Measurements from ENCODE around the gene APOBEC3C.
"Not testable (repeated sequence)": the region's sequence is repeated elsewhere in the genome, so short reads cannot be mapped to it uniquely, and the experiment has no call there.

Gene APOBEC3C

DNA sequence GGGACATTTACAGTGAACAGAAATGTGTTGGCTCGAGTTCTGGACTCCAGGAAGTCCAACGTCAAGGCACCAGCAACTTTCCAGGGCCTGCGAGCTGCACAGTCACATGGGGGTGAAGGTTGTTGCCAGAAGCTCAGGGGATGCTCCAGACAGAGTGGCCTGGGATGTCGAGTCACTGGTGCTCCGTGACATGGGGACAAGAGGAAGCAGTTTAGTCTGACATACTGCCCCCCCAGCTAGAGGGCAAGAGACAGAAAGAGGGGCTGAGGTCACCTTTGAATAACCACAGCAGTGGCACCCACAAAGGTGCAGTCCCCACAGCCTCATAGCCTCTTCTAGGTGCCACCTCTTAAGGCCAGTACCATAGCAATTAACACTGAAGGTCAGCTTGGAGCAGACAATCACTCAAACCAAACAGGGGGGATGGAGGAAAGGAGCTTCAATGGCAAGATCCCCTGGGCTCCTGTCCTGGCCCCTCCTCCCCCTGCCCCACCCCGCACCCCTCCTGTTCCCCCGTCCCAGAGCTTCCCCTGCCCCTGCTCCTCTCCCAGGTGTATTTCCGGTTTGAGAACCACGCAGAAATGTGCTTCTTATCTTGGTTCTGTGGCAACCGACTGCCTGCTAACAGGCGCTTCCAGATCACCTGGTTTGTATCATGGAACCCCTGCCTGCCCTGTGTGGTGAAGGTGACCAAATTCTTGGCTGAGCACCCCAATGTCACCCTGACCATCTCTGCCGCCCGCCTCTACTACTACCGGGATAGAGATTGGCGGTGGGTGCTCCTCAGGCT is 10.7 kb downstream of the APOBEC3C start:
- DNase-seq = no peak

DNA sequence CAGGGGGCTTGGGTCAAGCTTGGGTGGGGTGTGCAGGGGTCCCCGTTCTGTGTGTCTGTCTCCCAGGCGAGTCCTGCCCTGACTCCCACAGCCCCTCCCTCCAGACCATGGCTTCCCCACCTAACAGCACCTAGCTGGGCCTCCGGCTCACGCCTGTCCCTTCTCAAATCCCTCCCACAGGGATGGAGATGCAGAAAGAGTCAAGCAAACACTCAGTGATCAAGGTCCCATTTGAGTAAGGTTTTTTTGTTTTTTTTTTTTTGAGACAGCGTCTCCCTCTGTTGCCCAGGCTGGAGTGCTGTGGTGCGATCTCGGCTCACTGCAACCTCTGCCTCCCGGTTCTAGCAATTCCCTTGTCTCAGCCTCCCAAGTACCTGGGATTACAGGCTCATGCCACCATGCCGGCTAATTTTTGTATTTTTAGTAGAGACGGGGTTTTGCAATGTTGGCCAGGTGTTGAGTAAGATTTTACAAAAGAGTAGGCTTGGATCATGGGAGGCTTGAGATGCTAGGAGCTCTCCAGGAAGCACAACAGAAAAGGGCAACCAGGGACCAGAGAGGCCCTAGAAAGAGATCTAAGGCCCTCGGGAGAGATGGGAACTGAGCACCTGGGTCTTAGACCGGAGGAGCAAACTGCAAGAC is 12.6 kb downstream of the APOBEC3C start:
- no peak for DNase-seq

DNA sequence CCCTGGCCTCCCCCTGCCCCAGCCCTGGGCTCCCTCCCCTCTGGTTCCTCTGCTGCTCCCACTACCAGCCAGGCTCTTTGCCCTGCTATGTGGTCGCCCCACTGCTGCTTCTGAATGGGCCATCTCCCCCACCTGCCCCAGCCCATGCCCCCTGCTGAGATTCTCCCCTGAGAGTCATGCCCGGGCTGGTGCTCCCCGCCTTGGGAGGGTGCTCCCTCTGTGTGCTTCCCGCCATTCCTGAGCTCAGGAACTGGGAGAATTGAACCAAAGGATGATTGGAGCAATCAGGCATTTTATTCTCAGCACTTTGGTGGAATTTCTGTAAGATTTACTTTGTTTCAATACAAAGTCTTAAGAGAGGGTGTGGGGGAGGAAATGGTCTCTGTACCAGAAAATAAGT is 13.7 kb downstream of the APOBEC3C start:
- no peak for DNase-seq

DNA sequence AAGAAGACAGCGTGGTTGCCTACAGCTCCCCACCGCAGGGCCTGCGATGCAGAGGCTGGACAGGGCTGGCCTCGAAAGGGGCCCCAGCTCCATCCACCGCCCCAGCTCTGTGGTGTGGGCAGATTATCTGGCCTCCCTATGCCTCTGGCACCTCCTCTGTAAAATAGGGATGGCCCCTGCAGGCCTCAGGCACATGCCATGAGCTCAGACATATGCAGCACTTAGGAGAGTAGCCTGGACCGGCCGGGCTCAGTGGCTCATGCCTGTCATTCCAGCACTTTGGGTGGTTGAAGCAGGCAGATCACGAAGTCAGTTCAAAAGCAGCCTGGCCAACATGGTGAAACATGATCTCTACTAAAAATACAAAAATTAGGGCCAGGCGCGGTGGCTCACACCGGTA is 14.2 kb downstream of the APOBEC3C start:
- no peak for DNase-seq

DNA sequence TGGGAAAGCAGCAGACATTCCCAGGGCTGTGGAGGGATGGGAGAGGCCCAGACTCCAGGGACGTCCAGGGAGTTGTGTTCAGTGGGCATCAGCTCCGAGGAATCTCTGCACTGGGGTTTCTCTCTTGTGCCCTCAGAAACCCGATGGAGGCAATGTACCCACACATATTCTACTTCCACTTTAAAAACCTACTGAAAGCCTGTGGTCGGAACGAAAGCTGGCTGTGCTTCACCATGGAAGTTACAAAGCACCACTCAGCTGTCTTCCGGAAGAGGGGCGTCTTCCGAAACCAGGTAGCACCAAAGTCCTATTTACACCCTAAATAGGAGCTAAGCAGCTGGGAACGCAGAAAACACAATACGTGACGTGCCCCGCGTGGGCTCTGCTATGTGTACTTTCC is 15.2 kb downstream of the APOBEC3C start:
- DNase-seq = no peak

DNA sequence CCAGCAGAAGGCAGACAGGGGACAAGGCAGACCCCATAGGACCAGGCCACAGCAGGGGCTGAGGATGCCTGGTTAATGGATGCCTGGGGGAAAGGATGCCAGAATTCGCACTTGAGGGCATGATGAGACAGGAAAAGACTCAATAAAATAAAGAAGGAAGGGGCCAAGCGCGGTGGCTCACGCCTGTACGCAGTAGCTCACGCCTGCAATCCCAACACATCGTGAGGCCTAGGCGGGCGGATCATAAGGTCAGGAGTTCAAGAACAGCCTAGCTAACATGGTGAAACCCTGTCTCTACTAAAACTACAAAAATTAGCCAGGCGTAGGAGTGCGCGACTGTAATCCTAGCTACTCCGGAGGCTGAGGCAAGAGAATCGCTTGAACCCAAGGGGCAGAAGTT is 16.6 kb downstream of the APOBEC3C start:
- no peak for DNase-seq

DNA sequence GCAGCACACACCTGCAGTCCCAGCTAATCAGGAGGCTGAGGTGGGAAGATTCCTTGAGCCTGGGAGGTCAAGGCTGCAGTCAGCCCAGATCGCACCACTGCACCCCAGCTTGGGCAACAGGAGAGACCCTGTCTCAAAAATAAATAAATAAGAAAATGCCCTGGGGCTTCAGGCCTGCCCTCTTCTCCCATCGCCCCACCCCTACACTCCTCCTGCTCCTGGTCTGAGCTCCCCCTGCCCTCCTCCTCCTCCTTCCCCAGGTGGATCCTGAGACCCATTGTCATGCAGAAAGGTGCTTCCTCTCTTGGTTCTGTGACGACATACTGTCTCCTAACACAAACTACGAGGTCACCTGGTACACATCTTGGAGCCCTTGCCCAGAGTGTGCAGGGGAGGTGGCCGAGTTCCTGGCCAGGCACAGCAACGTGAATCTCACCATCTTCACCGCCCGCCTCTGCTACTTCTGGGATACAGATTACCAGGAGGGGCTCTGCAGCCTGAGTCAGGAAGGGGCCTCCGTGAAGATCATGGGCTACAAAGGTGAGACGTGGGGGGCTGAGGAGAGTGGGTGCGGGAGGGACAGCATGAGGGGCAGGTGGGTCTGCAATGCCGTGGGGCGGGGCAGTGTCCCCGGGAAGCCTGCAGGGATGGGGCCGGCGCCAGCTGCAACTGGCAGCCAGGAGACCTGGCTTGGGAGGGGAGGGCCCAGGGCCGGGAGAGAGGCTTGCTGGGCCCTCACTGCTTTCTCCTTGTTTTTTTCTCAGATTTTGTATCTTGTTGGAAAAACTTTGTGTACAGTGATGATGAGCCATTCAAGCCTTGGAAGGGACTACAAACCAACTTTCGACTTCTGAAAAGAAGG is 17.6 kb downstream of the APOBEC3C start:
- DNase-seq = not testable (repeated sequence)

DNA sequence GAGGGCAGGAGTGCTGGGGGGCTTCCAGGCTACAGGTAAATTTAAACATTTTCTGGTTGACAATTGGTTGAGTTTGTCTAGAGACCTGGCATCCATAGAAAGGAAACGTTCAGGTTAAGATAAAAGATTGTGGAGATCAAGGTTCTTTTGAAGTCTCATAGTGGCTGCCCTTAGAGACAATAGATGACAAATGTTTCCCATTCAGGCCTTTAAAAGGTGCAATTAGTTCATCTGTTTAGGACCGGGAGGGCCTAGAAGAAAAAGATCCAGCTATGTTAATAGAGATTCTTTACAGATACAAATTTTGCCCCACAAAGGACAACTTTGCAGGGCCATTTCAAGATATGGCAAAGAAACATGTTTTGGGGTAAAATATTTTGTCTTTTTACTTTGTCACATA is 23.0 kb downstream of the APOBEC3C start:
- DNase-seq = not testable (repeated sequence)

DNA sequence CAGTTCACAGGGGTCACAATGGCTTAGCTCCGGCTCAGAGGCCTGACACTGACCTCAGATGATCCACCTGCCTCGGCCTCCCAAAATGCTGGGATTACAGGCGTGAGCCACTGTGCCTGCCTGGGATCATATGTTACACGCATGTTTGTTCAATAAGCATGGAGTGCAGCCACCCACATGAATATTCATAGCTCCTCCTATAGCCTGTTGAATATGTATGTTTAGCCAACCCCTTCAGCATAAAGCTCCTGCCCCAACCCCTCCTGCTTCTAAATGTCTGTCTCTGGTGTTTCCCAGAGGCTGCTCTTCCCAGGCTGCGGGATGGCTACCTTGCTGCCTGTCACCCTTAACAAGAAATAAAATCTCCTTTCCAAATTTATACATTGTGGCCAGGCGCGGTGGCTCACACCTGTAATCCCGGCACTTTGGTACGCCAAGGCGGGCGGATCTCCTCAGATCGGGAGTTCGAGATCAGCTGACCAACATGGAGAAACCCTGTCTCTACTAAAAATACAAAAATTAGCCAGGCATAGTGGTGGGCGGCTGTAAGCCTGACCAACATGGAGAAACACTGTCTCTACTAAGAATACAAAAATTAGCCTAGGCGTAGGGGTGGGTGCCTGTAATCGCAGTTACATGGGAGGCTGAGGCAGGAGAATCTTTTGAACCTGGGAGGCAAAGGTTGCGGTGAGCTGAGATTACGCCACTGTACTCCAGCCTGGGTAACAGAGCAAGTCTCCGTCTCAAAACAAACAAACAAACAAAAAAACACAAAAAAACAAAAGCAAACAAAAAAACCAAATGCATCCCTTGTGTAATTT is 25.5 kb downstream of the APOBEC3C start:
- DNase-seq = no peak

DNA sequence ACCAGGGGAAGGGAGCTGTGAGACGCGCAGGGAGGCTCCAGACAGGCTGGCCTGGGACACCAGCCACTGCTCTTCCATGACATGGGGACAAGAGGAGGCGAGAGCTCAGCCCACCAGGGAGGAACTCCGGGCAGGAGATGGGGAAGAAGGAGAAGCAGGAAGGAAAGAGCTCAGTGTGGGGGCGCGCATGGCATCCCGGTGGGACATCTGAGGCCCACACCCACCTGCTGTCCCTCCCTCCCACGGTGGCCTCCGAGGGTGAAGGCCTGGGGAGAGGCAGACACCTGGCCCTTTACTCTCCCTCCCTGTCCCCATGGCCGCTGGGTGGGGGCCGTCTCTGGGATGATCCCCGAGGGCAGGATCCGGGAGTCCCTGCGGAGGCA is 26.1 kb downstream of the APOBEC3C start:
- not testable (repeated sequence) for DNase-seq

DNA sequence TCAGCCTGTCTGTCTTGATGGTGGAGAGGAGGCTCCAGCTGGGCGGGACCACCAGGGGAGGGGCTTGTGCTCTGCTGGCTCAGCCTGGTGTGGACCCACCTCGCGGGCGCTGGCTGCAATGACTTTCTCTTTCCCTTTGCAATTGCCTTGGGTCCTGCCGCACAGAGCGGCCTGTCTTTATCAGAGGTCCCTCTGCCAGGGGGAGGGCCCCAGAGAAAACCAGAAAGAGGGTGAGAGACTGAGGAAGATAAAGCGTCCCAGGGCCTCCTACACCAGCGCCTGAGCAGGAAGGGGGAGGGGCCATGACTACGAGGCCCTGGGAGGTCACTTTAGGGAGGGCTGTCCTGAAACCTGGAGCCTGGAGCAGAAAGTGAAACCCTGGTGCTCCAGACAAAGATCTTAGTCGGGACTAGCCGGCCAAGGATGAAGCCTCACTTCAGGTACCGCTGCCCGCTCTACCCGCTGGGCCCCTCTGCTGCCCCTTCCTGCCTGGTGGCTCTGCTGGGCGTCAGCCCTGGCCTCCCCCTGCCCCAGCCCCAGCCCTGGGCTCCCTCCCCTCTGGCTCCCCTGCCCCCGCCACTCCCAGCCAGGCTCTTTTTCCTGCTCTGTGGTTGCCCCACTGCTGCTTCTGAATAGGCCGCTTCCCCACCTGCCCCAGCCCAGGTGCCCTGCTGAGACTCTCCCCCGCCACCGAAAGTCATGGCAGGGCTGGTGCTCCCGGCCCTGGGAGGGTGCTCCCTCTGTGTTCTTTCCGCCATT is 26.7 kb downstream of the APOBEC3C start, which contains the start of gene APOBEC3F:
APOBEC3F (plus strand) TSS at position 327 of the 759 bp plus-strand sequence; CDS start at position 424, 97 bp downstream.
- peak; percentile 23 for DNase-seq

DNA sequence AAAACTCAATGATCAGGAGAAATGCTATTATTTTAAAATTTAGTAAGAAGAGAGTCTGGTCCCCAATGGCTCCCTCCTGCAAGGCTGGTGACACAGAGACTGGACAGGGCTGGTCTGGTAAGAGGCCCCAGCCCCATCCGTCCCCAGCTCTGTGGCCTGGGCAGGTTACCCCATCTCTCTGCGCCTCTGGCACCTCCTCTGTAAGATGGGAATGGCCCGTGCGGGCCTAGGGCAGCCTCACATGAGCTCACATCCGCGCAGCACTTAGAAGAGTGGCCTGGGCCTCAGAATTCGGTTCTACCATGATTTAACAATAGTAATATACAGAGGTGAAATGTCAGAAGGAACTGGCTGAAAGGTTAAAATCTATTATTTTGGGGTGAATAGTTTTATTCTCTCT is 27.9 kb downstream of the APOBEC3C start:
- DNase-seq = no peak

DNA sequence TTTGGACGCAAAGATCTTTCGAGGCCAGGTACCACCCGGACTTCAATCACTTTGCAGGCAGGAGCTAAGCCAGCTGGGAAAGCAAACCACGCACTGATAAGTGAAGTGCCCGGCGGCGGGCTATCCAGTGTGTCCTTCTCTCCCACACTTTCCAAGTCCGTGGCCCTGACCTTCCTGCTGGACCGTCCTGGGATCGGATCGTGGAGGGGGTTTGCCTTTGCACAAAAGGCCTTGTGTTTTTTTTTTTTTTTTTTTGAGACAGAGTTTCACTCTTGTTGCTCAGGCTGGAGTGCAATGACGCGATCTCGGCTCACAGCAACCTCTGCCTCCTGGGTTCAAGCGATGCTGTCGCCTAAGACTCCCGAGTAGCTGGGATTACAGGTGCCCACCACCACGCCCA is 29.0 kb downstream of the APOBEC3C start:
- not testable (repeated sequence) for DNase-seq

DNA sequence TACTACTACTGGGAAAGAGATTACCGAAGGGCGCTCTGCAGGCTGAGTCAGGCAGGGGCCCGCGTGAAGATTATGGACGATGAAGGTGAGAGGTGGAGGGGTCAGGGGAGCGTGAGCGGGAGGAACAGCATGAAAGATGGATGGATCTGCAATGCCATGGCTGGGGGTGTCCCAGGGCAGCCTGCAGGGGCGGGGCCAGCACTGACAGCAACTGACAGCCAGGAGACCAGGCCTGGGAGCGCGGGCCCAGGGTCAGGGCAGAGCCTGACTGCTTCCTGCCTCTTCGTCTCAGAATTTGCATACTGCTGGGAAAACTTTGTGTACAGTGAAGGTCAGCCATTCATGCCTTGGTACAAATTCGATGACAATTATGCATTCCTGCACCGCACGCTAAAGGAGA is 31.1 kb downstream of the APOBEC3C start:
- not testable (repeated sequence) for DNase-seq

DNA sequence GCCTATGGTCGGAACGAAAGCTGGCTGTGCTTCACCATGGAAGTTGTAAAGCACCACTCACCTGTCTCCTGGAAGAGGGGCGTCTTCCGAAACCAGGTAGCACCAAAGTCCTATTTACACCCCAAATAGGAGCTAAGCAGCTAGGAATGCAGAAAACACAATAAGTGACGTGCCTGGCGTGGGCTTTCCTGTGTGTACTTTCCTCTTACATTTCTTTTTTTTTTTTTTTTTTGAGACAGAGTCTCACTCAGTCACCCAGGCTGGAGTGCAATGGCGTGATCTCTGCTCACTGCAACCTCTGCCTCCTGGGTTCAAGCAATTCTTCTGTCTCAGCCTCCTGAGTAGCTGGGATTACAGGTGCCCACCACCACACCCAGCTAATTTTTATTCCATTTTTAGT is 35.4 kb downstream of the APOBEC3C start:
- DNase-seq = not testable (repeated sequence)

DNA sequence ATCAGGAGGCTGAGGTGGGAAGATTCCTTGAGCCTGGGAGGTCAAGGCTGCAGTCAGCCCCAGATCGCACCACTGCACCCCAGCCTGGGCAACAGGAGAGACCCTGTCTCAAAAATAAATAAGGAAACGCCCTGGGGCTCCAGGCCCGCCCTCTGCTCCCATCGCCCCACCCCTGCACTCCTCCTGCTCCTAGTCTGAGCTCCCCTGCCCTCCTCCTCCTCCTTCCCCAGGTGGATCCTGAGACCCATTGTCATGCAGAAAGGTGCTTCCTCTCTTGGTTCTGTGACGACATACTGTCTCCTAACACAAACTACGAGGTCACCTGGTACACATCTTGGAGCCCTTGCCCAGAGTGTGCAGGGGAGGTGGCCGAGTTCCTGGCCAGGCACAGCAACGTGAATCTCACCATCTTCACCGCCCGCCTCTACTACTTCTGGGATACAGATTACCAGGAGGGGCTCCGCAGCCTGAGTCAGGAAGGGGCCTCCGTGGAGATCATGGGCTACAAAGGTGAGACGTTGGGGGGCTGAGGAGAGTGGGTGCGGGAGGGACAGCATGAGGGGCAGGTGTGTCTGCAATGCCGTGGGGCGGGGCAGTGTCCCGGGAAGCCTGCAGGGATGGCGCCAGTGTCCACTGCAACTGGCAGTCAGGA is 37.9 kb downstream of the APOBEC3C start:
- not testable (repeated sequence) for DNase-seq

DNA sequence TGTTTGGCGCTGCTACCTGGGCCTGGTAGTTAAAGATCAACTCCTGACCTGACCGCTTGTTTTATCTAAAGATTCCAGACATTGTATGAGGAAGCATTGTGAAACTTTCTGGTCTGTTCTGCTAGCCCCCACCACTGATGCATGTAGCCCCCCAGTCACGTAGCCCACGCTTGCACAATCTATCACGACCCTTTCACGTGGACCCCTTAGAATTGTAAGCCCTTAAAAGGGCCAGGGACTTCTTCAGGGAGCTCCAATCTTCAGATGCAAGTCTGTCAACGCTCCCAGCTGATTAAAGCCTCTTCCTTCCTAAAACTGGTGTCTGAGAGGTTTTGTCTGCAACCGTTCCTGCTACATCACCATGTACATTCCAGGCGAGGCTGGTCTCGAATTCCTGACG is 41.6 kb downstream of the APOBEC3C start:
- no peak for DNase-seq

DNA sequence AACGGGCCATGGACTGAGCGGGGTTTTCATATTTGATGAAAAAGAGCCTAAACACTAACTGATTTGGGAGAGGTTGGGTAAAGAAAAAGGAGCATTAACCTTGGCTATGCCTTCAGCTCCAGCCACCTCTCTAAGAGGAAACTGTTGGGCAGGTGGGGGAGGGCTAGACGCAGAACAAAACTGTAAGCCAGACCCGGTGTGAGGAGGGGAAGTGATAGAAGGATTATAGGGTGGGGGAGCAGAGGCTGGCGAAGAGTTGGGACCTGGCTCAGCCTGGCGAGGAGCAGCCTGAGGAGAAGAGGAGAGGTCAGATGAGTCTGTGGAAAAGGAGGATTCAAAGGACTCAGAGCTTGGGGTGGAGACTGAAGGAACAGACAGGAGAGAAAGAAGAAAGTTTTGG is 47.2 kb downstream of the APOBEC3C start:
- DNase-seq = not testable (repeated sequence)

DNA sequence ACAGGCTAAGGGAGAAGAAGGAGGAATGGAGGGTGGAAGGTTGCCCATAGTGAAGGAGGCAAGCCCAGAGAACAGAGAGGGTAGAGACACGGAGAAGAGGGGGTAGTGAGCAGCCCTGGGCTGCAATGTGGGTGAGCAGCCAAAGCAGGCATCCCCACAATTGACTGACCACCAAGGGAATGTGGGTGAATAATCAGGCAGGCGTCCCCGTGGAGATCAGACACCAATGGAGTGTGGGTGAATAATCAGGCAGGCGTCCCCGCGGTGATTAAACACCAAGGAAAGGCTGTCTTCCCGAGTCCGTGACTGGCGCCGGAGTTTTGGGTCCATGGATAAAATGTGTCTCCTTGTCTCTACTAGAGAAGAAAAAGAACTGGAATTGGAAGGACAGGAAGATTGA is 47.9 kb downstream of the APOBEC3C start:
- not testable (repeated sequence) for DNase-seq

DNA sequence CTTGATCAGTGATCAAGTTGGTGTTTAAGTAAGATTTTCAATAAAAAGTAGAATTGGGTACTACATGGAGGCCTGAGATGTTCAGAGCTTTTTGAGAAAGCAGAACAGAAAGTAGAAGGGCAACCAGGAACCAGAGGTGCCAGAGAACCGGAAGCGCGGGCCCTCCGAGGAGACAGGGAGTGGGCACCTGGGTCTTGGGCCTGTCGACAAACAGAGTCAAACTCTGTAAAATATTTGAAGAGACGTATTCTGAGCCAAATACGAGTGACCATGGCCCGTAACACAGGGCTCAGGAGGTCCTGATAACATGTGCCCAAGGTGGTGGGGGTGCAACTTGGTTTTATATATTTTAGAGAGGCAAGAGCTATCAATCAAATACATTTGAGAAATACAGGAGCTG is 49.8 kb downstream of the APOBEC3C start:
- not testable (repeated sequence) for DNase-seq
